Measurements from ENCODE around the gene NCOA7. TPM values are rescaled to one million over a fixed set of nuclear protein-coding genes. Genes with fewer than 3 reads are reported as not detected.

The NCOA7 gene
- 10 to 100 TPM; 73.7 to 76.4 TPM for total RNA-seq

GRCh38 chr6:125790358-125791150 is at the start of gene NCOA7:
NCOA7 (plus strand) TSS chr6:125790960; CDS start chr6:125815355, 24,395 bp downstream.
- Mint-ChIP-seq H3K36me3 (peaks cover 18% of the 10 kb centered on the region), H3K4me1 (peaks cover 48% of the 10 kb centered on the region), H3K27me3 (no peaks in the 10 kb centered on the region), H3K27ac (peak within 1 kb of the TSS; percentile 97), H3K9me3 (no peaks in the 10 kb centered on the region), H3K4me3 (peak within 1 kb of the TSS; percentile 83)
- peak; percentile 79 for DNase-seq

DNA sequence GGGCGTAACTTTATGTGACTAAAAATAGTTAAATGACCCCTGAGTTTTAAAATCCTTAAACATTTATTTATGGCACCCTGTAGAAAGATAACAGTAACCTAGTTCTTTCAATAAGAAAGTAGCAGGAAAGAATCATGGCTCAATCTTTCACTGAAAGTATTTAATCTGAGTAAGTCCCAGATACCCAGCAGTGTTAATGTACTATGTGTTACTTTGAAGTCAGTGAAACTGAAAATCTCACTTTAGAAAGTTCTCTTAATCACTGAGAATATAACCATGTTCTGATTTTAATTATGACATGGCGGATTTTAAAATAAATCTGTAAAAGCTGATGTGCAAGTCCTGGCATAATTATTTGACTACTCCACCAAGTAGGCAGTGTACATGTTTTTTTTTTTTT is 49.4 kb upstream of the NCOA7 start:
- no peak for DNase-seq
- H3K27ac Mint-ChIP-seq = no peak overlapping the region
- H3K4me3 Mint-ChIP-seq = no peak overlapping the region
- peaks cover 59% of the 10 kb centered on the region for H3K27me3 Mint-ChIP-seq
- H3K9me3 Mint-ChIP-seq = no peaks in the 10 kb centered on the region
- no peaks in the 10 kb centered on the region for H3K36me3 Mint-ChIP-seq
- H3K4me1 Mint-ChIP-seq = peaks cover 8% of the 10 kb centered on the region

DNA sequence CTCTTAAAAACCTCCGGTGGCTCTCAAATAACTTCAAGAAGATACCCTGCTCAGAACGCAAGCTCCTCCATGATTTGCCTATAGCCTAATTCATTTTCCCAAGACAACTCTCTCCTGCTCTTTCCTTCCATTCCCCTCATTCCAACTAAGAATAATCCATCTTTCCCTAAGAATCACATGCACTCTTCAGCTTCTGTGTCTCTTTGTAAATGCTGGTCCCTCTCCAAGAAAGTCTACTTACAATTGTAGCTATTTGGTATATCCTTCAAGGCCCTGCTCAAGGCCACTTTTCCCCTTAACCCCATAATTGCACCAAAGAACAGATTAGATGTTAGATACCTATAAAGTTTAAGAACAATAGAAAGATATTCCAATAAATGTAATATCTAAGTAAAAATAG is 48.7 kb upstream of the NCOA7 start:
- peaks cover 15% of the 10 kb centered on the region for H3K4me1 Mint-ChIP-seq
- H3K9me3 Mint-ChIP-seq = no peaks in the 10 kb centered on the region
- no peak for DNase-seq
- H3K27me3 Mint-ChIP-seq = peaks cover 59% of the 10 kb centered on the region
- H3K27ac Mint-ChIP-seq = no peak overlapping the region
- no peaks in the 10 kb centered on the region for H3K36me3 Mint-ChIP-seq
- H3K4me3 Mint-ChIP-seq = no peak overlapping the region

- H3K9me3 Mint-ChIP-seq = no peaks in the 10 kb centered on the region
- H3K27me3 Mint-ChIP-seq = peaks cover 55% of the 10 kb centered on the region
- no peak for DNase-seq
- peaks cover 17% of the 10 kb centered on the region for H3K4me1 Mint-ChIP-seq
- H3K4me3 Mint-ChIP-seq = no peak overlapping the region
- H3K27ac Mint-ChIP-seq = no peak overlapping the region
- no peaks in the 10 kb centered on the region for H3K36me3 Mint-ChIP-seq
Measured at GRCh38 chr6:125742464-125743120, 48.2 kb upstream of the NCOA7 start.

DNA sequence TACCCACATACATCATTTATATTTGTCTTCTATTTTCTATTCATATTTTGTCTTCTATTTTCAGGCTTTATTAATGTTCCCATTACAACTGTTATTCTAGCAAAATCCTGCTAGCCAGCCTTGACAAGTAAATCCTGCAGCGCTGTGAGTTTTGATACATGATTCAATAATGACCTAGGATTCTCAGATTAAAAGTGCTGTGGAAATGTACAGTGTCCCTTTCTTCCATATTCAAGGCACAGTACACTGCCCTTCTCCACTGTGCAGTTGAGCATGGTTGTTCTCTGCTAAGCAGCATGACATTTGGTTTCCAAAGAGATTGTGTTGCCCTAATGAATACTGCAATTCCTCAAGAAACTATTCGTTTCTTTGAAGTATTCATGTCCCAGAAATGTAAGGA is 47.2 kb upstream of the NCOA7 start:
- Mint-ChIP-seq H3K27me3 (peaks cover 60% of the 10 kb centered on the region), H3K27ac (no peak overlapping the region), H3K9me3 (no peaks in the 10 kb centered on the region), H3K4me3 (no peak overlapping the region), H3K4me1 (peaks cover 21% of the 10 kb centered on the region), H3K36me3 (no peaks in the 10 kb centered on the region)
- no peak for DNase-seq

GRCh38 chr6:125745281-125746018 is 45.3 kb upstream of the NCOA7 start:
- DNase-seq = no peak
- no peak overlapping the region for H3K27ac Mint-ChIP-seq
- no peaks in the 10 kb centered on the region for H3K9me3 Mint-ChIP-seq
- H3K4me3 Mint-ChIP-seq = no peak overlapping the region
- H3K27me3 Mint-ChIP-seq = peaks cover 58% of the 10 kb centered on the region
- peaks cover 31% of the 10 kb centered on the region for H3K4me1 Mint-ChIP-seq
- no peaks in the 10 kb centered on the region for H3K36me3 Mint-ChIP-seq

- no peak overlapping the region for H3K27ac Mint-ChIP-seq
- peaks cover 63% of the 10 kb centered on the region for H3K27me3 Mint-ChIP-seq
- DNase-seq = no peak
- no peaks in the 10 kb centered on the region for H3K9me3 Mint-ChIP-seq
- H3K4me1 Mint-ChIP-seq = peaks cover 36% of the 10 kb centered on the region
- H3K36me3 Mint-ChIP-seq = no peaks in the 10 kb centered on the region
- peak overlapping the region; percentile 85 for H3K4me3 Mint-ChIP-seq
Measured at GRCh38 chr6:125746019-125746414, 44.7 kb upstream of the NCOA7 start.

DNA sequence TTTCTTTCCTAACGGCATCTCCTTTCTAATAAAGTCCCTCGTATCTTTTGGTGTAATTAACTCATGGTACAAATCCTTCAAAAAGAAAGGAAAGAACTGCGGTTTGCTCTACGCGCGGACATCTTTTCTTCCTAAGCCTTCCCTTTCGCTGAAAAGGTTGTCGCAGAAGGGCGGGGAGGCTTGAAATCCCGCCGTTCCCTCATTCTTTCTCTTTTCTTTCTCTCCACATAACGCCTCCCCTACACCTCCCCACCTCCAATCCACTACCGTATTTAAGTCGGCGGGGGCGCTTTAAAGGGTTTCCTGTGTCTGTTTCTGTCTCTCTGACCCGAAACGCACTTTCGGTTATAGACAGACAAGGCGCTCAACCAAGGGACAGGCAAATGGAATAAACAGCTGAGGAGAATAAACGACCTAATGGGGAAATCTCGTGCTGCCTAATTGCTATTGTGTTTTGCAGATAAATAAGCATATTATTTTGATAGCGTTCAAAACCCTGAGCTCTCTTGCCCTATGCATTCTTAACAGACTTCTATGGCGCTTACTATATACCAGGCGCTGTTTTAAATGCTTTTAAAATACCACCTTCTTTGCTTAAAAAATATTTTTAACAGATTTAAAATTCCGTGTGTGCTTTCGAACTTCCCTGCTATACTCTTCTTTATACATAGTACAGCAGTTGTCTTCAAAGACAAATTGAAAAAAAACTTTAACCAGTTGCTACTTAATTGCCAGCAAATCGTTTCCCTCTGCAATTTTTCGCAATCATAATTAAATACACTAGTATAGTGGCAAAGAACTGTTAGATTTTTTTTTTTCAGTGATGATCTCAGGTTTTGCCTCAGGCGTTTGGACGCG is 43.8 kb upstream of the NCOA7 start:
- Mint-ChIP-seq H3K27me3 (peaks cover 70% of the 10 kb centered on the region), H3K4me3 (peak overlapping the region; percentile 85), H3K36me3 (no peaks in the 10 kb centered on the region), H3K4me1 (peaks cover 42% of the 10 kb centered on the region), H3K9me3 (no peaks in the 10 kb centered on the region), H3K27ac (peak overlapping the region; percentile 71)
- peak; percentile 73 for DNase-seq

GRCh38 chr6:125747589-125748405 is 43.0 kb upstream of the NCOA7 start:
- Mint-ChIP-seq H3K36me3 (no peaks in the 10 kb centered on the region), H3K9me3 (no peaks in the 10 kb centered on the region), H3K4me1 (peaks cover 42% of the 10 kb centered on the region), H3K27me3 (peaks cover 71% of the 10 kb centered on the region), H3K27ac (no peak overlapping the region), H3K4me3 (peak overlapping the region; percentile 85)
- peak; percentile 31 for DNase-seq

- H3K9me3 Mint-ChIP-seq = no peaks in the 10 kb centered on the region
- peaks cover 69% of the 10 kb centered on the region for H3K27me3 Mint-ChIP-seq
- H3K36me3 Mint-ChIP-seq = no peaks in the 10 kb centered on the region
- peak overlapping the region; percentile 77 for H3K4me3 Mint-ChIP-seq
- no peak for DNase-seq
- H3K4me1 Mint-ChIP-seq = peaks cover 42% of the 10 kb centered on the region
- H3K27ac Mint-ChIP-seq = no peak overlapping the region
Measured at GRCh38 chr6:125748406-125749172, 42.2 kb upstream of the NCOA7 start.

DNA sequence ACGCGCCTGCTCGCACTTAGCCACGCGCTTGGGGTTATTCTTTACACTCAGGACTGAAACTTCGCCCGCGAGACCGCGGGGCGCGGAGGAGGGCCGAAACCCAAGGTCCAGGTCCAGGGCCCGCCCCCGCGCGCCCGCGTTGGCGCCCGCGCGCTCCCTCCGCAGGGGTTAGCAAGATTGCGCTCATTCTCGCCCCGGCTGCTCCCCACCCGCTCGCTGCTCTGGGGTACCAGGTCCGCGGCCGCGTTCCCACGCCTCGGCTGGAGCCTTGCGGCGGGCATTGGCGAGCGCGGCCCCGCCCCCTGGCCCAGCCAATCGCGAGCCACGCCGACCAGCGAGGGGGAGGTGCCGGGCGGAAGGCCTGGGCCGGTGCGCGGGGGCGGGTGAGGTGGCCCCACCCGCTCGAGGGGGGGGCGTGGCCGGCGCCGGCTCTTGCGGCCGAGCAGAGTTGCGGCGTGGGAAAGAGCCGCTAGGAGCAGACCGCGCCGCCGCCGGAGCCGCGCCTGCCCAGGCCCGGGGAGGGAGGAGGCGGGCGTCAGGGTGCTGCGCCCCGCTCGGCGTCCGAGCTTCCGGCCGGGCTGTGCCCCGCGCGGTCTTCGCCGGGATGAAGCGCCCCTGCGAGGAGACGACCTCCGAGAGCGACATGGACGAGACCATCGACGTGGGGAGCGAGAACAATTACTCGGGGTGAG is 41.4 kb upstream of the NCOA7 start, which contains the start of gene HEY2:
TSS of gene HEY2 (plus strand) at position 460 of the 692 bp plus-strand sequence. CDS start at position 605, 145 bp downstream.
- H3K4me1 Mint-ChIP-seq = peaks cover 41% of the 10 kb centered on the region
- peaks cover 67% of the 10 kb centered on the region for H3K27me3 Mint-ChIP-seq
- peak within 1 kb of the TSS; percentile 80 for H3K4me3 Mint-ChIP-seq
- no peak within 1 kb of the TSS for H3K27ac Mint-ChIP-seq
- no peaks in the 10 kb centered on the region for H3K9me3 Mint-ChIP-seq
- no peaks in the 10 kb centered on the region for H3K36me3 Mint-ChIP-seq
- DNase-seq = peak; percentile 92

DNA sequence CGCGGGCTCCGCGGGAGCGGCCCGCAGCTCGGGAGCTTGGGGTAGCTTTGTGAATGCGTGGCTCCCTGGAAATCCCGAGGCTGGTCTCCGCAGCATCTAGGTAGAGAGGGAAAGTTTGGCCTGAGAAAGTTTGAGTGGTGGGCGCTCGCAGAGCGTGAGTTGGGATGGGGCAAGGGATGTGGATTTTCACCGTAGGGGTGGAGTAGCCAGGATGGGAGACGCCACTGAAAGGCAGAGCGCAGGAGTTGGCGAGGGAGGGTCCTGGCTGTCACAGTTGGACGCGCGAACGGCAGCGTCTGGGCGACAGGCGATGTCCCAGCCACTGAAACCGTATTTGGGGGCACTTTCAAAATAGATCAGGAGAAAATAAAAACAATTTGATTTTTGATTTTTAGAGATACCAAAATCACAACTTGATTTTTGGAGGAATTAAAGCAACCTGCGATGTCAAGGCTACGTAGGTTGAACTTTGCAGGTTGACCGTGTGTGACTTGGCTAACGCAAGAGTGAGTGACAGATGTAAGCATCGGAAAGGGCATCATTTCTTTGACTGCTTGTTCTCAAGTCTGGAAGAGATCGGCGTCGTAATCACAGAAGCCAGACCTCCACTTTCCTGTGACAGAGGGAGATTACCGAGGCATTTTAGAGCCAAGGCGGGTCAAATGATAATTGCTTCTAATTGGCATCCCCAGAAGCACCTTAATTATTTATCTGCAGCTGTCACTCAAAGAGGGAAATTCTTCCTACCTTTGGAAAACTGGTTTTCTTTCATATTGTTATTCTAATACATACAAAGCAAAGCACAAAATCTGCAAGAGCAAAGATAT is 40.7 kb upstream of the NCOA7 start:
- Mint-ChIP-seq H3K27me3 (peaks cover 66% of the 10 kb centered on the region), H3K4me1 (peaks cover 37% of the 10 kb centered on the region), H3K4me3 (peak overlapping the region; percentile 80), H3K27ac (no peak overlapping the region), H3K9me3 (no peaks in the 10 kb centered on the region), H3K36me3 (no peaks in the 10 kb centered on the region)
- no peak for DNase-seq
